Endothelial cell of umbilical vein (primary cell): Measurements from ENCODE around the gene STON2. TPM values are rescaled to one million over a fixed set of nuclear protein-coding genes. Genes with fewer than 3 reads are reported as not detected.

ENCODE experiments used
- BruUV-seq: library from RNA; stranded (reverse); fragments of 400-500 nt; replicated peaks from 2 replicates; lab custom pipeline; 2021; lab: Mats Ljungman, UMichigan
- CTCF ChIA-PET: fragments of 300-600, 350-600 bp; sonication (Branson Sonifier 250); formaldehyde crosslinking; loops from one replicate; lab custom pipeline; 2021; ENCODE audit warnings: antibody characterized with exemption, inconsistent platforms; lab: Charles Lee
- POLR2A ChIA-PET: fragments of 300-600, 350-600 bp; sonication (Branson Sonifier 250); formaldehyde crosslinking; loops from one replicate; lab custom pipeline; 2021; ENCODE audit warnings: antibody characterized with exemption, inconsistent platforms; lab: Charles Lee
- DNase-seq: peaks from one replicate; pipeline ENCODE4 v3.0.0-alpha.2; 2011; ENCODE audit warnings: low read depth, low spot score
- FAIRE-seq: peaks from 2 replicates; lab custom pipeline; 2011; peaks lifted over from hg19 to GRCh38; lab: Jason Lieb, UNC
- H2AFZ ChIP-seq: 2 replicates; pipeline ENCODE4 v1.6.0; 2012; ENCODE audit warnings: low read depth, low read length, control low read depth, inconsistent platforms
- H3K27ac ChIP-seq: 2 replicates; pipeline ENCODE4 v1.5.1; 2011; ENCODE audit warnings: low read depth, mild to moderate bottlenecking, control low read depth, low read length, moderate library complexity; ENCODE audit not compliant: insufficient read depth
- H3K27me3 ChIP-seq, 2 experiments: 2 replicates each; pipeline versions ENCODE4 v1.6.0 to v1.6.1; 2011; ENCODE audit warnings: low read length in 2 of 2, mixed read lengths in 1 of 2; ENCODE audit not compliant: control insufficient read depth in 2 of 2, insufficient read depth in 2 of 2
- H3K36me3 ChIP-seq, 2 experiments: 2 replicates in 1 of 2; 3 replicates in 1 of 2; pipeline ENCODE4 v1.5.1; 2011; ENCODE audit warnings: low read length in 2 of 2, mild to moderate bottlenecking in 1 of 2, moderate library complexity in 1 of 2; ENCODE audit not compliant: control insufficient read depth in 2 of 2, insufficient read depth in 2 of 2; ENCODE audit errors: extremely low read depth in 1 of 2
- H3K4me1 ChIP-seq: 3 replicates; pipeline ENCODE4 v1.5.1; 2011; ENCODE audit warnings: mild to moderate bottlenecking, low read length; ENCODE audit not compliant: control insufficient read depth, insufficient read depth; ENCODE audit errors: extremely low read depth
- H3K4me2 ChIP-seq: 2 replicates; pipeline ENCODE4 v1.6.1; 2011; ENCODE audit warnings: low read length, control low read depth, mixed read lengths; ENCODE audit not compliant: insufficient read depth
- H3K4me3 ChIP-seq, 3 experiments: fragments of 200-600 bp in 1 of 3; sonication (generic), shearing (Covaris generic) in 1 of 3; replicated peaks in 1 of 3; 2 replicates each; pipeline ENCODE4 v1.5.1; 2011 to 2016; ENCODE audit warnings: control low read depth in 3 of 3, low read length in 3 of 3, mild to moderate bottlenecking in 2 of 3, inconsistent platforms in 1 of 3, low read depth in 1 of 3, moderate library complexity in 1 of 3; ENCODE audit not compliant: insufficient read depth in 1 of 3
- H3K79me2 ChIP-seq: 2 replicates; pipeline ENCODE4 v1.6.0; 2012; ENCODE audit warnings: low read length, inconsistent platforms; ENCODE audit not compliant: control insufficient read depth, insufficient read depth
- H3K9ac ChIP-seq: replicated peaks from 2 replicates; pipeline ENCODE3; 2011; ENCODE audit warnings: low read length, control low read depth; ENCODE audit not compliant: insufficient read depth; ENCODE audit errors: extremely low read depth
- H3K9me1 ChIP-seq: replicated peaks from 3 replicates; pipeline ENCODE4 v1.6.0; 2011; ENCODE audit warnings: mild to moderate bottlenecking, low read length; ENCODE audit not compliant: control insufficient read depth, insufficient read depth; ENCODE audit errors: extremely low read depth
- H3K9me3 ChIP-seq: replicated peaks from 2 replicates; pipeline ENCODE4 v1.5.1; 2012; ENCODE audit warnings: low read length, inconsistent platforms; ENCODE audit not compliant: control insufficient read depth, insufficient read depth
- H4K20me1 ChIP-seq: replicated peaks from 2 replicates; pipeline ENCODE3; 2011; ENCODE audit warnings: mild to moderate bottlenecking, low read length; ENCODE audit not compliant: control insufficient read depth, insufficient read depth; ENCODE audit errors: extremely low read depth
- EZH2 ChIP-seq: IDR thresholded peaks from 2 replicates; pipeline ENCODE4 v1.6.1; 2012; ENCODE audit warnings: borderline replicate concordance, low read depth, mild to moderate bottlenecking, moderate library complexity, low read length, inconsistent platforms; ENCODE audit not compliant: severe bottlenecking
- FOS ChIP-seq: IDR thresholded peaks from 2 replicates; pipeline ENCODE4 v1.6.1; 2011; ENCODE audit warnings: mild to moderate bottlenecking, low read length, moderate library complexity, borderline replicate concordance; ENCODE audit not compliant: insufficient read depth
- GATA2 ChIP-seq: IDR thresholded peaks from 2 replicates; pipeline ENCODE4 v1.7.0; 2011; ENCODE audit warnings: low read depth, mild to moderate bottlenecking, moderate library complexity, mixed read lengths, low read length; ENCODE audit not compliant: insufficient read length, insufficient read depth
- JUN ChIP-seq: IDR thresholded peaks from 2 replicates; pipeline ENCODE4 v1.6.1; 2011; ENCODE audit warnings: borderline replicate concordance, low read depth; ENCODE audit not compliant: insufficient read length, insufficient read depth
- MYC ChIP-seq: IDR thresholded peaks from one replicate; pipeline ENCODE4 v1.6.1; 2011; ENCODE audit warnings: mild to moderate bottlenecking, low read depth, low read length
- POLR2A ChIP-seq: IDR thresholded peaks from 2 replicates; pipeline ENCODE4 v1.6.1; 2012; ENCODE audit warnings: low read depth, mild to moderate bottlenecking, control low read depth, low read length
- POLR2AphosphoS5 ChIP-seq: IDR thresholded peaks from 2 replicates; pipeline ENCODE4 v1.6.1; 2012; ENCODE audit warnings: low read depth, mild to moderate bottlenecking, control low read depth, low read length, moderate library complexity; ENCODE audit not compliant: insufficient read depth
- dilution Hi-C: fragments of 300-500 bp; cut with MboI; formaldehyde crosslinking; loops from one replicate; pipeline ENCODE4 v1.15.0; 2019; ENCODE audit warnings: low sequenced_read_pairs; ENCODE audit not compliant: extremely low pct_ligation_motif_present
- intact Hi-C: fragments of 100-400 bp; cut with micrococcal nuclease; formaldehyde crosslinking; loops from one replicate; pipeline ENCODE4 v1.10.0; 2022
- polyA plus RNA-seq, 4 experiments: library from polyadenylated mRNA; depleted of rRNA in 3 of 4; stranded (reverse) in 3 of 4; unstranded in 1 of 4; fragments of >200 nt; gene quantifications; 2 replicates each; pipeline versions ENCODE4 v1.2.1 to v1.2.3, GENCODE V29; 2011 to 2012; ENCODE audit warnings: missing spikeins in 1 of 4
- total RNA-seq: library from RNA; stranded (reverse); gene quantifications from 2 replicates; pipeline ENCODE4 v1.2.3, GENCODE V29; 2021
- TF ChIP-seq, protein P1 (sequence below), 2 donors: IDR thresholded peaks; 1 replicate in 1 of 2; 2 replicates in 1 of 2; pipeline ENCODE4 v1.5.1; 2011; ENCODE audit warnings: low read length in 2 of 2, mild to moderate bottlenecking in 2 of 2, moderate library complexity in 2 of 2, control low read depth in 1 of 2, inconsistent platforms in 1 of 2, low read depth in 1 of 2; ENCODE audit not compliant: insufficient read depth in 1 of 2; ENCODE audit errors: extremely low read depth in 1 of 2
- TF ChIP-seq, protein P2 (sequence below): IDR thresholded peaks from 2 replicates; pipeline ENCODE4 v1.6.1; 2011; ENCODE audit not compliant: insufficient read depth, insufficient read length

The STON2 gene
- total and polyA plus RNA-seq, 2 donors (not counting 3 experiments of a cell fraction or from before 2014, with no cell fraction given): not detected

- H2AFZ ChIP-seq: no peak overlapping the region
- no peaks in the 10 kb centered on the region for H3K27me3 ChIP-seq
- no peaks in the 10 kb centered on the region for H3K79me2 ChIP-seq
- no peaks in the 10 kb centered on the region for H3K4me1 ChIP-seq
- H3K36me3 ChIP-seq: no peaks in the 10 kb centered on the region
- TF ChIP-seq MYC (no peak), POLR2AphosphoS5 (no peak), JUN (no peak), EZH2 (no peak), GATA2 (no peak), POLR2A (no peak), FOS (no peak)
- TF ChIP-seq, protein P1, sequence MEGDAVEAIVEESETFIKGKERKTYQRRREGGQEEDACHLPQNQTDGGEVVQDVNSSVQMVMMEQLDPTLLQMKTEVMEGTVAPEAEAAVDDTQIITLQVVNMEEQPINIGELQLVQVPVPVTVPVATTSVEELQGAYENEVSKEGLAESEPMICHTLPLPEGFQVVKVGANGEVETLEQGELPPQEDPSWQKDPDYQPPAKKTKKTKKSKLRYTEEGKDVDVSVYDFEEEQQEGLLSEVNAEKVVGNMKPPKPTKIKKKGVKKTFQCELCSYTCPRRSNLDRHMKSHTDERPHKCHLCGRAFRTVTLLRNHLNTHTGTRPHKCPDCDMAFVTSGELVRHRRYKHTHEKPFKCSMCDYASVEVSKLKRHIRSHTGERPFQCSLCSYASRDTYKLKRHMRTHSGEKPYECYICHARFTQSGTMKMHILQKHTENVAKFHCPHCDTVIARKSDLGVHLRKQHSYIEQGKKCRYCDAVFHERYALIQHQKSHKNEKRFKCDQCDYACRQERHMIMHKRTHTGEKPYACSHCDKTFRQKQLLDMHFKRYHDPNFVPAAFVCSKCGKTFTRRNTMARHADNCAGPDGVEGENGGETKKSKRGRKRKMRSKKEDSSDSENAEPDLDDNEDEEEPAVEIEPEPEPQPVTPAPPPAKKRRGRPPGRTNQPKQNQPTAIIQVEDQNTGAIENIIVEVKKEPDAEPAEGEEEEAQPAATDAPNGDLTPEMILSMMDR (IDR thresholded peaks at IDR 0.05; ENCODE audit: extremely low read depth in 1 of 2, insufficient read depth in 1 of 2, low read depth in 1 of 2, low read length in 2 of 2): no peak
- TF ChIP-seq, protein P2, sequence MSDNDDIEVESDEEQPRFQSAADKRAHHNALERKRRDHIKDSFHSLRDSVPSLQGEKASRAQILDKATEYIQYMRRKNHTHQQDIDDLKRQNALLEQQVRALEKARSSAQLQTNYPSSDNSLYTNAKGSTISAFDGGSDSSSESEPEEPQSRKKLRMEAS: no peak
- H3K9me3 ChIP-seq: no peaks in the 10 kb centered on the region
- no peak overlapping the region for H3K4me2 ChIP-seq
- POLR2A ChIA-PET: no interaction called here
- FAIRE-seq: no peak
- H3K4me3 ChIP-seq: no peak overlapping the region
- H4K20me1 ChIP-seq: no peaks in the 10 kb centered on the region
- CTCF ChIA-PET: interaction anchor here (5.0 kb wide), 1 partner anchor 192 kb away, joined by 75 read pairs; no protein-coding TSS in a partner anchor
- dilution Hi-C loops: no loop called here
- H3K27ac ChIP-seq: no peak overlapping the region
- DNase-seq: no peak
- intact Hi-C loops: no loop called here
- BruUV-seq: no TSS peak
- H3K9ac ChIP-seq: no peak overlapping the region
- no peaks in the 10 kb centered on the region for H3K9me1 ChIP-seq
Observed at GRCh38 chr14:81273521-81273920, 126.6 kb downstream of the STON2 start.
